CD14-positive monocyte (primary cell): ENCODE results near the gene COPS9. TPM values are rescaled to one million over a fixed set of nuclear protein-coding genes. Genes with fewer than 3 reads are reported as not detected.

ENCODE experiments used
- DNase-seq, 3 donors: peaks; one replicate each; pipeline ENCODE4 v3.0.0-alpha.2; 2011 to 2022
- H2AFZ ChIP-seq: 2 replicates; pipeline ENCODE4 v1.6.0; 2012; ENCODE audit warnings: mild to moderate bottlenecking, low read depth, low read length, inconsistent platforms; ENCODE audit not compliant: insufficient read depth, poor library complexity, severe bottlenecking
- H3K27ac ChIP-seq, 2 donors: 1 replicate in 1 of 2; 2 replicates in 1 of 2; pipeline ENCODE4 v1.5.1; 2012 to 2013; ENCODE audit warnings: low read length in 2 of 2, control low read depth in 1 of 2, inconsistent platforms in 1 of 2, low read depth in 1 of 2, mild to moderate bottlenecking in 1 of 2
- H3K27me3 ChIP-seq, 2 donors: one replicate each; pipeline versions ENCODE4 v1.6.0 to v1.6.1; 2011 to 2013; ENCODE audit warnings: low read length in 2 of 2; ENCODE audit not compliant: control insufficient read depth in 2 of 2, insufficient read depth in 2 of 2
- H3K36me3 ChIP-seq, 2 donors: replicated peaks in 1 of 2; 1 replicate in 1 of 2; 2 replicates in 1 of 2; pipeline versions ENCODE4 v1.5.1 to v1.6.1; 2012 to 2013; ENCODE audit warnings: low read length in 2 of 2, control low read depth in 1 of 2, inconsistent platforms in 1 of 2, mild to moderate bottlenecking in 1 of 2; ENCODE audit not compliant: insufficient read depth in 2 of 2, control insufficient read depth in 1 of 2
- H3K4me1 ChIP-seq, 2 donors: 1 replicate in 1 of 2; 2 replicates in 1 of 2; pipeline versions ENCODE4 v1.5.1 to v1.6.1; 2012 to 2013; ENCODE audit warnings: low read length in 2 of 2, control low read depth in 1 of 2, inconsistent platforms in 1 of 2, mild to moderate bottlenecking in 1 of 2, moderate library complexity in 1 of 2; ENCODE audit not compliant: insufficient read depth in 2 of 2, control insufficient read depth in 1 of 2
- H3K4me2 ChIP-seq: replicated peaks from 2 replicates; pipeline ENCODE3; 2012; ENCODE audit warnings: low read length, moderate library complexity, mild to moderate bottlenecking; ENCODE audit not compliant: poor library complexity, severe bottlenecking; ENCODE audit errors: extremely low read depth
- H3K4me3 ChIP-seq, 3 experiments: fragments of 200-600 bp in 1 of 3; sonication (generic) in 1 of 3; replicated peaks in 1 of 3; 1 replicate in 2 of 3; 2 replicates in 1 of 3; pipeline ENCODE4 v1.5.1; 2011 to 2013; ENCODE audit warnings: low read length in 3 of 3, mild to moderate bottlenecking in 3 of 3, control low read depth in 2 of 3, low read depth in 2 of 3, inconsistent platforms in 1 of 3, moderate library complexity in 1 of 3
- H3K79me2 ChIP-seq: 2 replicates; pipeline ENCODE4 v1.6.0; 2012; ENCODE audit warnings: mild to moderate bottlenecking, control low read depth, inconsistent platforms, low read length, moderate library complexity; ENCODE audit not compliant: insufficient read depth
- H3K9ac ChIP-seq: 2 replicates; pipeline ENCODE4 v1.6.0; 2017; ENCODE audit warnings: low read length, mild to moderate bottlenecking; ENCODE audit not compliant: insufficient read depth, poor library complexity, severe bottlenecking
- H3K9me3 ChIP-seq, 2 donors: replicated peaks in 1 of 2; 1 replicate in 1 of 2; 2 replicates in 1 of 2; pipeline versions ENCODE4 v1.5.1 to v1.6.1; 2012 to 2013; ENCODE audit warnings: low read length in 2 of 2, control low read depth in 1 of 2; ENCODE audit not compliant: control insufficient read depth in 1 of 2, insufficient read depth in 1 of 2
- H4K20me1 ChIP-seq: 2 replicates; pipeline ENCODE4 v1.6.0; 2012; ENCODE audit warnings: mild to moderate bottlenecking, low read length, control low read depth, moderate library complexity; ENCODE audit not compliant: insufficient read depth
- H3K27ac Mint-ChIP-seq, 7 donors: one replicate each; pipeline ENCODE4 v1.8.0; 2020; ENCODE audit warnings: mild to moderate bottlenecking in 7 of 7, mixed read lengths in 7 of 7, moderate library complexity in 6 of 7, inconsistent platforms in 2 of 7
- H3K27me3 Mint-ChIP-seq, 3 donors: one replicate each; pipeline ENCODE4 v1.8.0; 2021 to 2022; ENCODE audit warnings: low read depth in 3 of 3, mild to moderate bottlenecking in 3 of 3, mixed read lengths in 3 of 3, moderate library complexity in 3 of 3, inconsistent platforms in 1 of 3
- H3K36me3 Mint-ChIP-seq, 2 donors: one replicate each; pipeline ENCODE4 v1.8.0; 2020; ENCODE audit warnings: mixed read lengths in 2 of 2, inconsistent platforms in 1 of 2, mild to moderate bottlenecking in 1 of 2
- H3K4me1 Mint-ChIP-seq: one replicate; pipeline ENCODE4 v1.8.0; 2020; ENCODE audit warnings: mild to moderate bottlenecking, mixed read lengths
- H3K4me3 Mint-ChIP-seq, 2 donors: one replicate each; pipeline ENCODE4 v1.8.0; 2020; ENCODE audit warnings: mild to moderate bottlenecking in 2 of 2, mixed read lengths in 2 of 2, moderate library complexity in 1 of 2
- H3K9me3 Mint-ChIP-seq, 7 donors: one replicate each; pipeline ENCODE4 v1.8.0; 2020 to 2022; ENCODE audit warnings: mixed read lengths in 7 of 7, mild to moderate bottlenecking in 6 of 7, moderate library complexity in 6 of 7, inconsistent platforms in 2 of 7
- CTCF ChIP-seq: fragments of 200-600 bp; IDR thresholded peaks from one replicate; pipeline ENCODE4 v1.8.0; 2022; ENCODE audit warnings: antibody characterized with exemption, mild to moderate bottlenecking
- WGBS: methylation state at CpG from one replicate; pipeline ENCODE4 v1.1.5; 2013; ENCODE audit warnings: missing lambda C conversion rate; ENCODE audit not compliant: insufficient coverage; 5-methylcytosine and 5-hydroxymethylcytosine counted together
- intact Hi-C, 2 donors: fragments of 100-400 bp; cut with micrococcal nuclease; formaldehyde crosslinking; loops; one replicate each; pipeline versions ENCODE4 v1.15.0 to v1.15.1; 2023
- polyA plus RNA-seq, 3 donors: library from polyadenylated mRNA; depleted of rRNA in 1 of 3; unstranded in 2 of 3; stranded (reverse) in 1 of 3; fragments of 300-500 nt in 2 of 3; fragments of >200 nt in 1 of 3; fragmentation: Illumina TruSeq in 2 of 3; gene quantifications; 1 replicate in 2 of 3; 2 replicates in 1 of 3; pipeline ENCODE4 v1.2.3, GENCODE V29; 2012 to 2021

The COPS9 gene
- polyA plus RNA-seq, 3 donors: 123 to 300 (median 268) TPM

- Histone ChIP-seq H2AFZ (no peak overlapping the region), H4K20me1 (no peaks in the 10 kb centered on the region), H3K79me2 (no peaks in the 10 kb centered on the region), H3K9me3 (no peaks in the 10 kb centered on the region), H3K27me3 (peaks cover 0 to 2% of the 10 kb centered on the region in 2 donors), H3K4me2 (no peak overlapping the region), H3K4me1 (no peaks in the 10 kb centered on the region), H3K36me3 (no peaks in the 10 kb centered on the region), H3K27ac (no peak overlapping the region), H3K9ac (no peak overlapping the region), H3K4me3 (no peak overlapping the region)
- no peak overlapping the region for H3K27ac Mint-ChIP-seq
- intact Hi-C loops: loop anchor here (2.0 kb wide), 2 partner anchors 82 to 1108 kb away; no protein-coding TSS in a partner anchor
- 66% methylated on average over 6 of the region's 6 CpGs for WGBS
- TF ChIP-seq CTCF: no peak
- H3K4me1 Mint-ChIP-seq: peaks cover 4% of the 10 kb centered on the region
- H3K4me3 Mint-ChIP-seq: no peak overlapping the region
- H3K27me3 Mint-ChIP-seq: peaks cover 2 to 13% (median 8%) of the 10 kb centered on the region in 3 donors
- no peaks in the 10 kb centered on the region for H3K36me3 Mint-ChIP-seq
- H3K9me3 Mint-ChIP-seq: peaks cover 0 to 4% (median 1%) of the 10 kb centered on the region in 7 donors
- no peak for DNase-seq
Observed at GRCh38 chr2:240143276-240143675, 7.2 kb upstream of the COPS9 start.

GRCh38 chr2:240142859-240143258, 6.8 kb upstream of the COPS9 start:
- TF ChIP-seq CTCF: no peak
- H3K4me3 Mint-ChIP-seq: no peak overlapping the region

More at GRCh38 chr2:240142859-240143258, 6.8 kb upstream of the COPS9 start:
- Mint-ChIP-seq H3K27me3 (peaks cover 2 to 17% (median 10%) of the 10 kb centered on the region in 3 donors), H3K36me3 (no peaks in the 10 kb centered on the region), H3K9me3 (peaks cover 0 to 4% (median 1%) of the 10 kb centered on the region in 7 donors), H3K4me1 (peaks cover 4% of the 10 kb centered on the region), H3K27ac (no peak overlapping the region)
- H4K20me1 ChIP-seq: no peaks in the 10 kb centered on the region
- no peaks in the 10 kb centered on the region for H3K36me3 ChIP-seq
- H3K79me2 ChIP-seq: no peaks in the 10 kb centered on the region
- no peaks in the 10 kb centered on the region for H3K4me1 ChIP-seq
- intact Hi-C loops: loop anchor here (2.0 kb wide), 2 partner anchors 82 to 1108 kb away; no protein-coding TSS in a partner anchor
- WGBS: 85% methylated on average over 4 of the region's 5 CpGs
- DNase-seq: no peak
- no peak overlapping the region for H3K4me2 ChIP-seq
- no peak overlapping the region for H2AFZ ChIP-seq
- H3K9ac ChIP-seq: no peak overlapping the region
- no peak overlapping the region for H3K4me3 ChIP-seq
- peaks cover 0 to 6% of the 10 kb centered on the region in 2 donors for H3K27me3 ChIP-seq
- no peaks in the 10 kb centered on the region for H3K9me3 ChIP-seq
- H3K27ac ChIP-seq: no peak overlapping the region
